Smooth muscle cell (in vitro differentiated cells): ENCODE measurements around the gene NCAPD3. TPM values are rescaled to one million over a fixed set of nuclear protein-coding genes. Genes with fewer than 3 reads are reported as not detected.

Experiments
- DNase-seq: peaks from one replicate; lab custom pipeline; 2025; ENCODE audit not compliant: unreplicated experiment; lab: John Stamatoyannopoulos, UW
- H2AFZ ChIP-seq: fragments of 200-600 bp; sonication (generic); 2 replicates; pipeline ENCODE4 v1.6.0; 2016; ENCODE audit warnings: antibody characterized with exemption, low read depth, mild to moderate bottlenecking
- H3F3A ChIP-seq: fragments of 200-600 bp; sonication (generic); 2 replicates; pipeline ENCODE4 v1.6.0; 2017; ENCODE audit warnings: antibody characterized with exemption, low read depth
- H3K27ac ChIP-seq: fragments of 200-600 bp; sonication (generic); 2 replicates; pipeline ENCODE4 v1.5.1; 2016; ENCODE audit warnings: low read depth, mild to moderate bottlenecking
- H3K27me3 ChIP-seq: fragments of 200-600 bp; sonication (generic); 2 replicates; pipeline ENCODE4 v1.6.1; 2016; ENCODE audit warnings: low read depth, mild to moderate bottlenecking
- H3K36me3 ChIP-seq: fragments of 200-600 bp; sonication (generic); 2 replicates; pipeline ENCODE4 v1.5.1; 2016; ENCODE audit warnings: low read depth
- H3K4me1 ChIP-seq: fragments of 200-600 bp; sonication (generic); 2 replicates; pipeline ENCODE4 v1.5.1; 2016; ENCODE audit warnings: low read depth
- H3K4me2 ChIP-seq: fragments of 200-600 bp; sonication (generic); 2 replicates; pipeline ENCODE4 v1.6.0; 2016; ENCODE audit warnings: mild to moderate bottlenecking
- H3K4me3 ChIP-seq: fragments of 200-600 bp; sonication (generic); 2 replicates; pipeline ENCODE4 v1.5.1; 2016; ENCODE audit warnings: mild to moderate bottlenecking
- H3K79me2 ChIP-seq: fragments of 200-600 bp; sonication (generic); 2 replicates; pipeline ENCODE4 v1.6.0; 2016; ENCODE audit warnings: low read depth, mild to moderate bottlenecking
- H3K9ac ChIP-seq: fragments of 200-600 bp; sonication (generic); 2 replicates; pipeline ENCODE4 v1.6.0; 2016; ENCODE audit warnings: low read depth
- H3K9me3 ChIP-seq: fragments of 200-600 bp; sonication (generic); replicated peaks from 2 replicates; pipeline ENCODE4 v1.5.1; 2016; ENCODE audit warnings: low read depth
- H4K20me1 ChIP-seq: fragments of 200-600 bp; sonication (generic); 2 replicates; pipeline ENCODE4 v1.6.0; 2016; ENCODE audit warnings: low read depth
- CTCF ChIP-seq: fragments of 200-600 bp; sonication (generic); IDR thresholded peaks from 2 replicates; pipeline ENCODE4 v1.5.1; 2017; ENCODE audit warnings: borderline replicate concordance, mild to moderate bottlenecking, antibody characterized with exemption; ENCODE audit not compliant: insufficient read depth, poor library complexity, severe bottlenecking
- whole genome bisulfite sequencing: methylation state at CpG from one replicate; pipeline ENCODE4 v1.1.7; 2016; ENCODE audit warnings: low lambda C conversion rate; 5-methylcytosine and 5-hydroxymethylcytosine counted together
- polyA plus RNA-seq: library from polyadenylated mRNA; unstranded; fragments of >200 nt; fragmentation: Nextera tagmentation; extraction: Ambion mirVana; gene quantifications from 2 replicates; pipeline ENCODE4 v1.2.1, GENCODE V29; 2016
- total RNA-seq: library from RNA; depleted of rRNA; stranded (reverse); fragments of >200 nt; gene quantifications from 2 replicates; pipeline ENCODE4 v1.2.3, GENCODE V29; 2014

Gene NCAPD3
- total and polyA plus RNA-seq, 2 experiments from 2014 or later = 6.6 to 11.0 TPM

GRCh38 chr11:134153147-134153905 is 70.4 kb downstream of the NCAPD3 start:
- Histone ChIP-seq H3K4me1 (no peaks in the 10 kb centered on the region), H4K20me1 (no peaks in the 10 kb centered on the region), H2AFZ (no peak overlapping the region), H3K9me3 (no peaks in the 10 kb centered on the region), H3K4me2 (no peak overlapping the region), H3F3A (no peaks in the 10 kb centered on the region), H3K79me2 (no peaks in the 10 kb centered on the region), H3K27me3 (no peaks in the 10 kb centered on the region), H3K9ac (no peak overlapping the region), H3K27ac (no peak overlapping the region), H3K36me3 (no peaks in the 10 kb centered on the region), H3K4me3 (no peak overlapping the region)
- WGBS = 96% methylated on average over 30 of the region's 30 CpGs
- no peak for DNase-seq
- no peak for TF ChIP-seq CTCF

GRCh38 chr11:134152696-134153095 is 71.1 kb downstream of the NCAPD3 start:
- H3K4me2 ChIP-seq = no peak overlapping the region
- H3K9ac ChIP-seq = no peak overlapping the region
- no peaks in the 10 kb centered on the region for H3K36me3 ChIP-seq
- no peaks in the 10 kb centered on the region for H3K27me3 ChIP-seq
- H3F3A ChIP-seq = no peaks in the 10 kb centered on the region
- TF ChIP-seq CTCF = no peak
- H2AFZ ChIP-seq = no peak overlapping the region
- H4K20me1 ChIP-seq = no peaks in the 10 kb centered on the region
- no peaks in the 10 kb centered on the region for H3K4me1 ChIP-seq
- DNase-seq = no peak
- no peak overlapping the region for H3K4me3 ChIP-seq
- WGBS = 93% methylated on average over 9 of the region's 9 CpGs
- H3K9me3 ChIP-seq = no peaks in the 10 kb centered on the region
- no peak overlapping the region for H3K27ac ChIP-seq
- no peaks in the 10 kb centered on the region for H3K79me2 ChIP-seq

GRCh38 chr11:134151083-134151747 is 72.6 kb downstream of the NCAPD3 start:
- TF ChIP-seq CTCF = no peak
- H3K4me1 ChIP-seq = no peaks in the 10 kb centered on the region

More at GRCh38 chr11:134151083-134151747, 72.6 kb downstream of the NCAPD3 start:
- Histone ChIP-seq H3K27ac (no peak overlapping the region), H3K4me3 (no peak overlapping the region), H2AFZ (no peak overlapping the region), H3K9ac (no peak overlapping the region), H3K9me3 (no peaks in the 10 kb centered on the region), H4K20me1 (no peaks in the 10 kb centered on the region), H3K79me2 (no peaks in the 10 kb centered on the region), H3K27me3 (no peaks in the 10 kb centered on the region), H3F3A (no peaks in the 10 kb centered on the region), H3K4me2 (no peak overlapping the region), H3K36me3 (no peaks in the 10 kb centered on the region)
- DNase-seq = no peak
- 94% methylated on average over 10 of the region's 10 CpGs for WGBS
